ENCODE data around the gene CEP57L1. TPM values are rescaled to one million over a fixed set of nuclear protein-coding genes. Genes with fewer than 3 reads are reported as not detected.

Gene CEP57L1
- total and polyA plus RNA-seq, 2 donors (not counting 1 experiment from before 2014, with no cell fraction given): 3.1 to 8.8 TPM

GRCh38 chr6:109071125-109071917 is 24.0 kb upstream of the CEP57L1 start:
- Mint-ChIP-seq H3K4me3 (no peak overlapping the region), H3K27me3 (no peaks in the 10 kb centered on the region), H3K4me1 (peaks cover 5% of the 10 kb centered on the region), H3K9me3 (ENCODE audit: insufficient read depth) (no peaks in the 10 kb centered on the region), H3K27ac (no peak overlapping the region)
- no peak overlapping the region for H3K27ac ChIP-seq (ENCODE audit: low read length in 2 of 2)
- TF ChIP-seq CTCF (IDR thresholded peaks at IDR 0.05) (no peak), EZH2 (IDR thresholded peaks at IDR 0.05; ENCODE audit: borderline replicate concordance, insufficient read depth, low read depth, low read length, poor library complexity, severe bottlenecking) (no peak)
- H3K36me3 ChIP-seq (replicated peaks in 1 of 2; ENCODE audit: control extremely low read depth in 1 of 2, control insufficient read depth in 1 of 2, extremely low read depth in 1 of 2, insufficient read depth in 2 of 2, low read length in 1 of 2): no peaks in the 10 kb centered on the region
- H3K4me2 ChIP-seq (replicated peaks; ENCODE audit: low read depth, low read length, poor library complexity, severe bottlenecking): no peak overlapping the region
- no peaks in the 10 kb centered on the region for H3K27me3 ChIP-seq (replicated peaks in 1 of 4; ENCODE audit: control extremely low read depth in 1 of 4, control insufficient read depth in 3 of 4, insufficient read depth in 4 of 4, low read length in 3 of 4)
- H3K4me1 ChIP-seq (ENCODE audit: control insufficient read depth in 2 of 2, insufficient read depth in 2 of 2, low read length in 2 of 2): peaks cover 0 to 8% of the 10 kb centered on the region in 2 donors
- DNase-seq: no peak
- ChIA-PET POLR2A (interaction anchor here (0.6 kb wide), 1 partner anchor 306 kb away, joined by 4 read pairs; no protein-coding TSS in a partner anchor), CTCF (interaction anchor here (0.6 to 8.5 kb wide), 10 partner anchors 12 to 535 kb away, joined by 3 to 247 read pairs (median 12); no protein-coding TSS in a partner anchor)
- H3K4me3 ChIP-seq (ENCODE audit: control extremely low read depth in 1 of 5, extremely low read depth in 1 of 5, insufficient read depth in 1 of 5, low read depth in 2 of 5, low read length in 4 of 5): no peak overlapping the region
- H2AFZ ChIP-seq (ENCODE audit: insufficient read depth, low read depth, low read length, poor library complexity, severe bottlenecking): no peak overlapping the region
- no peaks in the 10 kb centered on the region for H3K79me2 ChIP-seq (ENCODE audit: control insufficient read depth, insufficient read depth, low read length)
- no peaks in the 10 kb centered on the region for H4K20me1 ChIP-seq (ENCODE audit: control insufficient read depth, insufficient read depth, low read length, poor library complexity, severe bottlenecking)
- intact Hi-C loops (cut with micrococcal nuclease): loop anchor here (5.0 kb wide), 1 partner anchor 64 kb away; no protein-coding TSS in a partner anchor
- no peak for ATAC-seq (ENCODE audit: low read depth)
- H3K9me3 ChIP-seq (ENCODE audit: control extremely low read depth in 1 of 3, control insufficient read depth in 2 of 3, insufficient read depth in 1 of 3, low read length in 2 of 3): no peaks in the 10 kb centered on the region
- no peak overlapping the region for H3K9ac ChIP-seq (ENCODE audit: low read length)
- 63% methylated on average over 3 of the region's 7 CpGs for WGBS (ENCODE audit: insufficient coverage)

All from B cell (primary cell).